ENCODE measurements around the gene DNER.
"Not testable (repeated sequence)": the region's sequence is repeated elsewhere in the genome, so short reads cannot be mapped to it uniquely, and the experiment has no call there.

DNER gene, protein sequence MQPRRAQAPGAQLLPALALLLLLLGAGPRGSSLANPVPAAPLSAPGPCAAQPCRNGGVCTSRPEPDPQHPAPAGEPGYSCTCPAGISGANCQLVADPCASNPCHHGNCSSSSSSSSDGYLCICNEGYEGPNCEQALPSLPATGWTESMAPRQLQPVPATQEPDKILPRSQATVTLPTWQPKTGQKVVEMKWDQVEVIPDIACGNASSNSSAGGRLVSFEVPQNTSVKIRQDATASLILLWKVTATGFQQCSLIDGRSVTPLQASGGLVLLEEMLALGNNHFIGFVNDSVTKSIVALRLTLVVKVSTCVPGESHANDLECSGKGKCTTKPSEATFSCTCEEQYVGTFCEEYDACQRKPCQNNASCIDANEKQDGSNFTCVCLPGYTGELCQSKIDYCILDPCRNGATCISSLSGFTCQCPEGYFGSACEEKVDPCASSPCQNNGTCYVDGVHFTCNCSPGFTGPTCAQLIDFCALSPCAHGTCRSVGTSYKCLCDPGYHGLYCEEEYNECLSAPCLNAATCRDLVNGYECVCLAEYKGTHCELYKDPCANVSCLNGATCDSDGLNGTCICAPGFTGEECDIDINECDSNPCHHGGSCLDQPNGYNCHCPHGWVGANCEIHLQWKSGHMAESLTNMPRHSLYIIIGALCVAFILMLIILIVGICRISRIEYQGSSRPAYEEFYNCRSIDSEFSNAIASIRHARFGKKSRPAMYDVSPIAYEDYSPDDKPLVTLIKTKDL

GRCh38 chr2:229714080-229714735, at the start of gene DNER:
Gene DNER, minus strand, starts transcription at chr2:229714555. Its CDS starts 132 bp downstream, at chr2:229714423.
- DNase-seq, result peak; percentile 37

DNA sequence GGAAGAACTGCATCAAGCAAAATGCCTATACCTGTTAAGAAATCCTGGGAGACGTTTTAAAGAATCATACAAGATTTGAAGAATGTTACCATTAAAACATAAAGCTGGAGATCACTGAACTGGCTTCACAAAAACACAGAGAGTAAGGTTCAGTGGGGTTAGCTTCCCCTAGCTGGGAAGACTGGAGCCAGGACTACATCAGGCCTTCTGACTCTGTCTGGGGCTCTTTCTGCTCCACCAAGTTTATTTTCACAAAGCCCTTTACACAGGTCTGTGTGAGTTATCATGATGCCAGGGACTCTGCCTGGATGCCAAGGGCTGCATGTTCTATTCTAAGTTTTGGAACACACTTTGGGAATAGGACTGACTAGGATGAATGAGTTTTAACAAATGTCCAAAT, 47.3 kb upstream of the DNER start:
- no peak for DNase-seq

- DNase-seq, result not testable (repeated sequence)
Observed at GRCh38 chr2:229757462-229757861, 43.1 kb upstream of the DNER start.

DNA sequence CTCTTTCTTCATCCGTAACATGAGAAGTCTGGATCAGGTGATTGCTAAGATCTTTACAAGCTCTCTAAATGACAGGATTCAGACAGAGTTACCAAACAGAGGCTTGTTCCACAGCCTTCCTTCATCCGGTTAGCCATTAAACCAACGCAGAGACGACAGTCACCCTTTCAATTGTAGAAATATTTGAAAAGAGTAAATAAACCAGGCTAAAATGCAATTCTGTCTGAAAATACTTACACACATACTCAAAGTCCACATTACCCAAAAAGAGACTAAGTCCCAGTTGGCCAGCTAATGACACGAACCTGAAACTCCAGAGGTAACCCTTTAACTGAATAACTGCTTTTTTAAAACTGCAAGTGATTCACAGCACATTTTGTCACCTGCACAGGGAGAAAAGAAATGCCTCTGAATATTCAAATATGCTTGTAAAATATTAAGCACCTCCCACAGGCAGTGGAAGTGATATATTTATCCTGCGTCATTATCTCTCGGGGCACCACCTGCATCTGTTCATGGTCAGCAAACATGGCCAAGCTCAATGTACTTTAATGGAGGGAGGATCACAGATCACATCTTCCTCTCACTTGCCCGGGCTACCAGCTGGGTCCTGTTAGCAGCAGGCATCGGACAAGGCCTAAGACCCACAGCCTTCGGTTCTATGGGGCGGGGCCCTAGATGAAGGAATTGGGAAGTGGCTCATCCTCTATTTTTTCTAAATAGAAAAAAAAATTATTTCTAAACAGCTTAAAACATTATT, 38.8 kb upstream of the DNER start:
- DNase-seq, result no peak

DNA sequence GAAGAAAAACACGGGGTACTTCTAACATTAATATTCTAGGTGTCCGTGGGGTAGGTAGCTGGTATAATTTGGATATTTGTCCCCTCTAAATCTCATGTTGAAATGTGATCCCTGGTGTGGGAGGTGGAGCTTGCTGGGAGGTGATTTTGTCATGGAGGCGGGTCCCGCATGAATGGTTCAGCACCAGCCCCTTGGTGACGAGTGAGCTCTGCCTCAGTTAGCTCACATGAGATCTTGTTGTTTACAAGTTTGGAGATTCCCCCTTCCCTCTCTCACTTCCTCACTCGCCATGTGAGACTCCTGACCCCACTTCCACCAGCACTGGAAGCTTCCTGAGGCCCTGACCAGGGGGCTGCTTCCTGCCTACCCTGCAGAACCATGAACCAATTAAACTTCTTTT, 35.4 kb upstream of the DNER start:
- DNase-seq, result no peak

DNA sequence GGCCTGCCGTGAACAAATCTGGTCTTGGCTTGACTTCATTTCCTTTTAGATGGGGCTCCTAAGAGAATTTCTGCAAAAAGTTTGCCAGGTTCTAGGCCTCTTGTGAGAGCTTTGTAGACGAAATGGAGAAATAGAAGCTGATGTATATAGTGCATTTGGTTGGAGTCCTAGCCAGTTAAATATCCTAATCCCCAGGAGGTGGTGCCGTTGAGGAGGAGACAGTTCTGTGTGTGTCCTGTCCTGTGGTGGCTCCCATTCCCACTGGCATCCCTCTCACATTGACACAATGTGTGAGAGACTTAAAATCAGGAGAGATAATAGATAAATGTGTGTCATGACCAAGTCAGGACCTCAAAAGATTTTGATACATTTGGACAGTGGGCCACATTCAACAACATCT, 34.6 kb upstream of the DNER start:
- DNase-seq, result no peak

DNA sequence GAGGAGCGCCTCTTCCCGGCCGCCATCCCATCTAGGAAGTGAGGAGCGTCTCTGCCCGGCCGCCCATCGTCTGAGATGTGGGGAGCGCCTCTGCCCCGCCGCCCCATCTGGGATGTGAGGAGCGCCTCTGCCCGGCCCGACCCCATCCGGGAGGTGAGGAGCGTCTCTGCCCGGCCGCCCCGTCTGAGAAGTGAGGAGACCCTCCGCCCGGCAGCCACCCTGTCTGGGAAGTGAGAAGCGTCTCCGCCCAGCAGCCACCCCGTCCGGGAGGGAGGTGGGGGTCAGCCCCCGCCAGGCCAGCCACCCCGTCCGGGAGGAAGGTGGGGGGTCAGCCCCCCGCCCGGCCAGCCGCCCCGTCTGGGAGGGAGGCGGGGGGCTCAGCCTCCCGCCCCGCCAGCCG, 28.3 kb upstream of the DNER start:
- DNase-seq, result not testable (repeated sequence)

DNA sequence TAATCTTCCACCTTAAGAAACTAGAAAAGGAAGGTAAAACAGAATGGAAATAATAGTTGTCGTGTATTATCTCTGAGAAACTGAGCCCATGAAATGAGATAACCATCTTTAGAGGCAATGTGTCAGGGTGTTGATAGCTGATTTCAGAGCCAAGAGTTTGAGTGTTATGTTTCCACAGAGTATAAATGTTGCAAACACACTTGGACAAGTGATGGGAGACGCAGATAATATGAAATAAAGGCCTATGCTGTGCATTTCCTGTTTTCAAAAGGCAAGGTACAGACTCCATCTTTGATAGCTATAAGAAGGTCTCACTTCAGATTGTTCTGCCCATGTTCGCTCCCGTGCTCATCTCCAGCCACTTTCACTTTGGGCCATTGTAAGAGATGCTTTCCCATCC, 25.9 kb upstream of the DNER start:
- no peak for DNase-seq

GRCh38 chr2:229738024-229738625, 23.8 kb upstream of the DNER start:
- no peak for DNase-seq

DNA sequence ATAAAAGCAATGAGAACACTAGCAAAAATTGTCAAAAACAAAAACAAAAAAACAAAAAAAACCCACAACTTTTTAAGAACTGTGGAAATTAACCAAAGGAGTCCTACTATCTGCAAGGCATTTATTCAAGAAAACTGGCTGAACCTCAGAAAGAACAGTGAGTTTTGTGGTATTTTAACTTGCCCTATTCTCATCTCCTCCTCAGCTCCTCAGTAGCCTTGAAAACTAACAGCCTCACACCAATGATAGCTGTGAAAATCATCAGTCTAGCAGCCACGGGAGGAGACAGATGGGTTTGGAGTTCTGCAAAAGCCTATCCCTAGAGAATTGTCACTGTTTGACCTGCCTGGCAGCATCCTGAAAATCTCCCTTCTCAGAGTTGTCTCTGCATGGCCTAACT, 20.1 kb upstream of the DNER start:
- no peak for DNase-seq

- DNase-seq, result no peak
Observed at GRCh38 chr2:229733611-229734245, 19.4 kb upstream of the DNER start.

DNA sequence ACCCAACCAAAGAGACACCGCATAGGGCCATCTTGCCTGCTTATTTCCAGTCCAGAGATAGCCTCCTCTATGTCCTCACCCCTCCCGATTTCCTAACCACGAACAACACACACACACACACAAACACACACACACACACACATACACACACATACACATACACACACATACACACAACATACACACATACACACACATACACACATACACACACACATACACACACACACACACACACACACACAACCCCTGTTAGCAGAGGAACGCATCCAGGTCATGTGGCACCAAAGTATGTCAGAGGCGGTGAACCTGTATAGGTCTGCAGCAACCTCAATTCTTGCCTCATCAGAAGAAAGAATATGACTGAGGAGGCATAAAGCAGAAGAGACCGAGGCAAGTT, 18.5 kb upstream of the DNER start:
- DNase-seq, result no peak

DNA sequence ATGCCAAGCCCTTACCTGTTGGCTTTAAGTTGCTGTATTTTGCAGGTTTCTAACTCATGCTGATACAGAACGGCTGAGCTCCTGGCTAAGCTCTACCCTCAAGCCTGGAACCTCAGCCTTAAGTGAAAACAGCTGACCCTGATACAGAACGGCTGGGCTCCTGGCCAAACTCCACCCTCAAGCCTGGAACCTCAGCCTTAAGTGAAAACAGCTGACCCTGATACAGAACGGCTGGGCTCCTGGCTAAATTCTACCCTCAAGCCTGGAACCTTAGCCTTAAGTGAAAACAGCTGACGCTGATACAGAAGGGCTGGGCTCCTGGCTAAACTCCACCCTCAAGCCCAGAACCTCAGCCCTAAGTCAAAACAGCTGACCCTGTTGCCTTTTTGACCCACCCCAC, 17.6 kb upstream of the DNER start:
- DNase-seq, result peak; percentile 60

DNA sequence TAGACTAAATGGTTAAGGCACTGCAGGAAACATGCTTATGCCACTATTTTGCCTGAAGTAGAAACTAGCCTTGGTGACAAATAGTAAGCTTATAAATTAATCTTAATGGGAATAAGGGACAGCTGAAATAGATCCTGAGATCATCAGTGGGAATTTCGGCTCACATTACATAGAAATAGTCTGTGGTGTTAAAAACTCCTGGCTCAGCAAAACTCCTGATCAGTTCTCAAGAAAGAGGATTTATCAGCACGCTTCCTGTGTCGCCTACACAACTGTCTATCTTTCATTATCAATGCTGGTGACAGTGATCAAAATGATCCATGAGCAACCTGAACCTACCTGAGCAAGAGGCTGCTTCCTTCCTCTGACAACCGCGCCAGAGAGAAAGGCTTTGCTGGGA, 17.0 kb upstream of the DNER start:
- no peak for DNase-seq

- DNase-seq, result no peak
Observed at GRCh38 chr2:229728370-229728769, 14.0 kb upstream of the DNER start.

GRCh38 chr2:229726643-229727042, 12.3 kb upstream of the DNER start:
- no peak for DNase-seq

DNA sequence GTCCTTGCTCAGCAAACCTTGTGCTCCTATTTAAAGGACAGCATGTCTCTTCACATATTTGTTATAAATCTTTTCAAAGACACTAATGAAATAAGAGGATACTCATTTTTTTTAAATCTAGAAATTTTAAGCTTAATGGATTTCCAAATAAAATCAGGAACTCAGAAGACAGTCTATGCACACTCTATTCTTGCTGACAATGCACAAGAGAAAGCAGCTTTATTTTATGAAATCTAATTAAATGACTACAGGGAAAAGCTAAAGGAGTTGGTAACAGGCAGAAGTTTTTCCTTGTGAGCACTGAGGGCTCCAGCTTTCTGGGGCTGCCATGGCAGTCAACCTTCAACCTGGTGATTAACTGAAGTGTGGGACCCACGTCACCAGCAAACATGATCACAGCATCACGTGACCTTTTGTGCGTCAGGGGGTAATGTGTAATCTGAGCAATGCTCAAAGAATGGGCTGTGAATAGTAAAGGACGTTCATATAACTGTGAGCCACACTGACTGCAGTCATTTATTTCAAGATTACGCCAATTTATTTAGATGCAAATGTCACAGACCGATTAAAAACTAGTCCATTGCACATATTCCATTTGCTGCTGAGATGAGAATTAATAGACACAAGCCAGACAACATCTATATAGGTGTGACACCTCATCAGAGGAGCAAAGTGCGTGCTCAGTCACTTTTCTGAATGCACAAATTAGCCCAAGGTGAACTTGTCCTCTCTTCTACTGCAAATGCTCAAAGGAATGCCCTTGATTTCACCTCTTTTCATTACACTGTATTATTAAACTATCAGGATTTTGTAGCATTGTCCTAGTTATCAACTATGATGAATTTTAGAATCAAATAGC, 11.6 kb upstream of the DNER start:
- peak; percentile 76 for DNase-seq

DNA sequence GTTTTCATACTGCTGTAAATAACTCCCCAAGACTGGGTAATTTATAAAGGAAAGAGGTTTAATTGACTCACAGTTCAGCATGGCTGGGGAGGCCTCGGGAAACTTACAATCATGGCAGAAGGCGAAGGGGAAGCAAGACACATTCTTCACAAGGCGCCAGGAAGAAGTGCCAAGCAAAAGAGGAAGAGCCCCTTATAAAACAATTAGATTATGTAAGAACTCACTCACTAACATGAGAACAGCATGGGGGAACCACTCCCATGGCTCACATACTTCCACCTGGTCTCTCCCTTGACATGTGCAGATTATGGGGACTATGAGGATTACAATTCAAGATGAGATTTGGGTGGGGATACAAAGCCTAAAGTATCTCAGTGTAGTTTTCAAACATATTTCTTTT, 8.8 kb upstream of the DNER start:
- not testable (repeated sequence) for DNase-seq

DNA sequence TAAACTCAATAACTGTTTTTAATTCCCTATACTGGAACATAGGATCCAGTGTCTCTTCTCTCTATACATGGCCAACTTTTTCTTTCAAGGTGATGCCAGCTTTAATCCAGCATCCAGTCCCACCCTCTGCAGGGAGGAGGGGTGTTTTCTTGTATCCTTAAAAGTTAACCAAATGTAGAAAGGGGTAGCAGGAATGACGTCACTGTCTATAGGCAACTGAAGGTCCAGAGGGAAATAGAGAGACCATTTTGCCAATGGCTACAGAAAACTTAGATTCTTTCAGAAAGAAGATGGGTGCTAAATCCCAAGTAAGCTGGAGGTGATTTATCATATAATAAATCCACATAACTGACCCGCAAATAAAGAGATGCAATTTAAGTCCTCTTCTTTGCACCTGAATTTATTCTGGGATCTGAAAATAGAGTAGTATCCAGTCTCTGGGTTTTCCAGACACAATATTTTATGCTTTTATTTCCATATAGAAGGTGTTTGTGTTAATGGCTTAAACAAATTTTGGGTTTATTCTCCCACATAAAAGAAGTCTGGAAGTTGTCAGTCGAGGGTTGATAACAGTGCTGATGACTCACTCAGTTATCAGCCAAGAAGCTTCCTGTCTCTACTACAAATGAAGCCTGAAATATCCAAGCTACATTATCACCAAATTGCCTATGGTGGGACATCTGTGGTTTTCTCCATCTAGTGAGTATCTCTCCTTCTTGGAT, 5.7 kb upstream of the DNER start:
- DNase-seq, result no peak

DNA sequence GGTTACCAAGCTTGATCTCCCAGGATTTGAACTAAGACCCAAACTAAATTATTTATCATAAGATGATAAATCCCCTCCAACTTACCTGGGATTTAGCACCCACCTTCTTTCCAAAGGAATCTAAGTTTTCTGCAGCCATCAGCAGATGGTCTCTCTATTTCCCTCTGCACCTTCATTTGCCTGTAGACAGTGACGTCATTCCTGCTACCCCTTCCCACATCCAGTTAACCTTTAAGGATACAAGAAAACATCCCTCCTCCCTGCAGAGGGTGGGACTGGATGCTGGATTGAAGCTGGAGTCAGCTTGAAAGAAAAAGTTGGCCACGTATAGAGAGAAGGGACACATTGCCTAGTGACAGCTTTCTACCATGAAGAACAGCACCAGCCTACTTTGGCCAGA, 3.7 kb upstream of the DNER start:
- no peak for DNase-seq
